Endothelial cell of umbilical vein (primary cell): ENCODE results near the gene LINC01488. TPM values are rescaled to one million over a fixed set of nuclear protein-coding genes. Genes with fewer than 3 reads are reported as not detected.

Source experiments
- BruUV-seq: library from RNA; stranded (reverse); fragments of 400-500 nt; replicated peaks from 2 replicates; lab custom pipeline; 2021; lab: Mats Ljungman, UMichigan
- CTCF ChIA-PET: fragments of 300-600, 350-600 bp; sonication (Branson Sonifier 250); formaldehyde crosslinking; loops from one replicate; lab custom pipeline; 2021; ENCODE audit warnings: antibody characterized with exemption, inconsistent platforms; lab: Charles Lee
- POLR2A ChIA-PET: fragments of 300-600, 350-600 bp; sonication (Branson Sonifier 250); formaldehyde crosslinking; loops from one replicate; lab custom pipeline; 2021; ENCODE audit warnings: antibody characterized with exemption, inconsistent platforms; lab: Charles Lee
- DNase-seq: peaks from one replicate; pipeline ENCODE4 v3.0.0-alpha.2; 2011; ENCODE audit warnings: low read depth, low spot score
- FAIRE-seq: peaks from 2 replicates; lab custom pipeline; 2011; peaks lifted over from hg19 to GRCh38; lab: Jason Lieb, UNC
- H2AFZ ChIP-seq: 2 replicates; pipeline ENCODE4 v1.6.0; 2012; ENCODE audit warnings: low read depth, low read length, control low read depth, inconsistent platforms
- H3K27ac ChIP-seq: 2 replicates; pipeline ENCODE4 v1.5.1; 2011; ENCODE audit warnings: low read depth, mild to moderate bottlenecking, control low read depth, low read length, moderate library complexity; ENCODE audit not compliant: insufficient read depth
- H3K27me3 ChIP-seq, 2 experiments: 2 replicates each; pipeline versions ENCODE4 v1.6.0 to v1.6.1; 2011; ENCODE audit warnings: low read length in 2 of 2, mixed read lengths in 1 of 2; ENCODE audit not compliant: control insufficient read depth in 2 of 2, insufficient read depth in 2 of 2
- H3K36me3 ChIP-seq, 2 experiments: 2 replicates in 1 of 2; 3 replicates in 1 of 2; pipeline ENCODE4 v1.5.1; 2011; ENCODE audit warnings: low read length in 2 of 2, mild to moderate bottlenecking in 1 of 2, moderate library complexity in 1 of 2; ENCODE audit not compliant: control insufficient read depth in 2 of 2, insufficient read depth in 2 of 2; ENCODE audit errors: extremely low read depth in 1 of 2
- H3K4me1 ChIP-seq: 3 replicates; pipeline ENCODE4 v1.5.1; 2011; ENCODE audit warnings: mild to moderate bottlenecking, low read length; ENCODE audit not compliant: control insufficient read depth, insufficient read depth; ENCODE audit errors: extremely low read depth
- H3K4me2 ChIP-seq: 2 replicates; pipeline ENCODE4 v1.6.1; 2011; ENCODE audit warnings: low read length, control low read depth, mixed read lengths; ENCODE audit not compliant: insufficient read depth
- H3K4me3 ChIP-seq, 3 experiments: fragments of 200-600 bp in 1 of 3; sonication (generic), shearing (Covaris generic) in 1 of 3; replicated peaks in 1 of 3; 2 replicates each; pipeline ENCODE4 v1.5.1; 2011 to 2016; ENCODE audit warnings: control low read depth in 3 of 3, low read length in 3 of 3, mild to moderate bottlenecking in 2 of 3, inconsistent platforms in 1 of 3, low read depth in 1 of 3, moderate library complexity in 1 of 3; ENCODE audit not compliant: insufficient read depth in 1 of 3
- H3K79me2 ChIP-seq: 2 replicates; pipeline ENCODE4 v1.6.0; 2012; ENCODE audit warnings: low read length, inconsistent platforms; ENCODE audit not compliant: control insufficient read depth, insufficient read depth
- H3K9ac ChIP-seq: replicated peaks from 2 replicates; pipeline ENCODE3; 2011; ENCODE audit warnings: low read length, control low read depth; ENCODE audit not compliant: insufficient read depth; ENCODE audit errors: extremely low read depth
- H3K9me1 ChIP-seq: replicated peaks from 3 replicates; pipeline ENCODE4 v1.6.0; 2011; ENCODE audit warnings: mild to moderate bottlenecking, low read length; ENCODE audit not compliant: control insufficient read depth, insufficient read depth; ENCODE audit errors: extremely low read depth
- H3K9me3 ChIP-seq: replicated peaks from 2 replicates; pipeline ENCODE4 v1.5.1; 2012; ENCODE audit warnings: low read length, inconsistent platforms; ENCODE audit not compliant: control insufficient read depth, insufficient read depth
- H4K20me1 ChIP-seq: replicated peaks from 2 replicates; pipeline ENCODE3; 2011; ENCODE audit warnings: mild to moderate bottlenecking, low read length; ENCODE audit not compliant: control insufficient read depth, insufficient read depth; ENCODE audit errors: extremely low read depth
- EZH2 ChIP-seq: IDR thresholded peaks from 2 replicates; pipeline ENCODE4 v1.6.1; 2012; ENCODE audit warnings: borderline replicate concordance, low read depth, mild to moderate bottlenecking, moderate library complexity, low read length, inconsistent platforms; ENCODE audit not compliant: severe bottlenecking
- FOS ChIP-seq: IDR thresholded peaks from 2 replicates; pipeline ENCODE4 v1.6.1; 2011; ENCODE audit warnings: mild to moderate bottlenecking, low read length, moderate library complexity, borderline replicate concordance; ENCODE audit not compliant: insufficient read depth
- GATA2 ChIP-seq: IDR thresholded peaks from 2 replicates; pipeline ENCODE4 v1.7.0; 2011; ENCODE audit warnings: low read depth, mild to moderate bottlenecking, moderate library complexity, mixed read lengths, low read length; ENCODE audit not compliant: insufficient read length, insufficient read depth
- JUN ChIP-seq: IDR thresholded peaks from 2 replicates; pipeline ENCODE4 v1.6.1; 2011; ENCODE audit warnings: borderline replicate concordance, low read depth; ENCODE audit not compliant: insufficient read length, insufficient read depth
- MYC ChIP-seq: IDR thresholded peaks from one replicate; pipeline ENCODE4 v1.6.1; 2011; ENCODE audit warnings: mild to moderate bottlenecking, low read depth, low read length
- POLR2A ChIP-seq: IDR thresholded peaks from 2 replicates; pipeline ENCODE4 v1.6.1; 2012; ENCODE audit warnings: low read depth, mild to moderate bottlenecking, control low read depth, low read length
- POLR2AphosphoS5 ChIP-seq: IDR thresholded peaks from 2 replicates; pipeline ENCODE4 v1.6.1; 2012; ENCODE audit warnings: low read depth, mild to moderate bottlenecking, control low read depth, low read length, moderate library complexity; ENCODE audit not compliant: insufficient read depth
- dilution Hi-C: fragments of 300-500 bp; cut with MboI; formaldehyde crosslinking; loops from one replicate; pipeline ENCODE4 v1.15.0; 2019; ENCODE audit warnings: low sequenced_read_pairs; ENCODE audit not compliant: extremely low pct_ligation_motif_present
- intact Hi-C: fragments of 100-400 bp; cut with micrococcal nuclease; formaldehyde crosslinking; loops from one replicate; pipeline ENCODE4 v1.10.0; 2022
- polyA plus RNA-seq, 4 experiments: library from polyadenylated mRNA; depleted of rRNA in 3 of 4; stranded (reverse) in 3 of 4; unstranded in 1 of 4; fragments of >200 nt; gene quantifications; 2 replicates each; pipeline versions ENCODE4 v1.2.1 to v1.2.3, GENCODE V29; 2011 to 2012; ENCODE audit warnings: missing spikeins in 1 of 4
- total RNA-seq: library from RNA; stranded (reverse); gene quantifications from 2 replicates; pipeline ENCODE4 v1.2.3, GENCODE V29; 2021
- TF ChIP-seq, protein P1 (sequence below): IDR thresholded peaks from 2 replicates; pipeline ENCODE4 v1.6.1; 2011; ENCODE audit not compliant: insufficient read depth, insufficient read length

LINC01488 gene
- total and polyA plus RNA-seq, 2 donors (not counting 3 experiments of a cell fraction or from before 2014, with no cell fraction given): not detected

DNA sequence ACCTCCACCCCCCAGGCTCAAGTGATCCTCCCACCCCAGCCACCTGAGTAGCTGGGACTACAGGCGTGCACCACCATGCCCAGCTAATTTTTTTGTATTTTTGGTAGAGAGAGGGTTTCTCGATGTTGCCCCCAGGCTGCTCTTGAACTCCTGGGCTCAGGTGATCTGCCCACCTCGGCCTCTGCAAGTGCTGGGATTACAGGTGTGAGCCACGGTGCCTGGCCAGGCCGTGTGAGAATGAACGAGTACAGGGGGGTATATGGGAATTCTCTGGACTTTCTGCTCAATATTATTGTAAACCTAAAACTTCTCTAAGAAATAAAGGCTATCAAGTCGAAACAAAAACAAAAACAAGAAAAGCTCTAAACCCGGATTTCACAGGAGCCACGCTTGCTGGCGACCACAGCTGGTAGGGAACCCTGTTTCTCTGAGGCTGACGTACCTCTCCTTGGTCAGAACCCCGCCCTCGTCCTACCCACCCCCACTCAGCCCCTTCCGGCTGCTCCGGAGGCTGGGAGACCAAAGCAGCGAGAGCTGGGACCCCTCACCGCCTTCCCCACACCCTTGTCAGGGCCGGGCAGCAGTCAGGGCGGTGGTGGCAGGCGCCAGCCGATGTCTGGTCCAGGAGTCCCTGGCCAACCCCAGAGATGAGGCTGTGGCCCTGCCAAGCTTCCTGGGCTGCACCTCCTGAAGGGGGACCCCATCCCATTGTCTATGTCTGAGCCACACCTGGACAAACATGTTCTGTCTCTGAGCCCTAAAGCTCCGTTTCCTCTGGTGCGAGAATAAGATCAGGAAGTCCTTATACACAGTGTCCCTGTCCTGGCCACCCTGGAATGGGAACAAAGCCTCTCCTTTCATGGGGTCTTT lies 52.1 kb downstream of the LINC01488 start:
- FAIRE-seq: no peak
- no peaks in the 10 kb centered on the region for H3K36me3 ChIP-seq
- intact Hi-C loops (no loop called here), dilution Hi-C loops (no loop called here)
- no peaks in the 10 kb centered on the region for H4K20me1 ChIP-seq
- TF ChIP-seq POLR2AphosphoS5 (no peak), FOS (no peak), EZH2 (no peak), MYC (no peak), GATA2 (no peak), JUN (no peak), POLR2A (no peak)
- TF ChIP-seq, protein P1, sequence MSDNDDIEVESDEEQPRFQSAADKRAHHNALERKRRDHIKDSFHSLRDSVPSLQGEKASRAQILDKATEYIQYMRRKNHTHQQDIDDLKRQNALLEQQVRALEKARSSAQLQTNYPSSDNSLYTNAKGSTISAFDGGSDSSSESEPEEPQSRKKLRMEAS: no peak
- no peaks in the 10 kb centered on the region for H3K9me1 ChIP-seq
- ChIA-PET CTCF (interaction anchor here (0.9 kb wide), 1 partner anchor 241 kb away, joined by 3 read pairs; no protein-coding TSS in a partner anchor), POLR2A (no interaction called here)
- BruUV-seq: no TSS peak
- no peaks in the 10 kb centered on the region for H3K9me3 ChIP-seq
- H3K79me2 ChIP-seq: no peaks in the 10 kb centered on the region
- H2AFZ ChIP-seq: no peak overlapping the region
- H3K9ac ChIP-seq: no peak overlapping the region
- peaks cover 0 to 2% of the 10 kb centered on the region in 2 experiments for H3K27me3 ChIP-seq
- H3K27ac ChIP-seq: no peak overlapping the region
- H3K4me1 ChIP-seq: no peaks in the 10 kb centered on the region
- no peak overlapping the region for H3K4me3 ChIP-seq
- no peak for DNase-seq
- H3K4me2 ChIP-seq: no peak overlapping the region
